GM04504 (cell line): ENCODE results near the gene FAM174C.

Experiments
- DNase-seq: peaks from one replicate; pipeline ENCODE4 v3.0.0-alpha.2; 2012; ENCODE audit warnings: low read depth

Gene FAM174C

DNA sequence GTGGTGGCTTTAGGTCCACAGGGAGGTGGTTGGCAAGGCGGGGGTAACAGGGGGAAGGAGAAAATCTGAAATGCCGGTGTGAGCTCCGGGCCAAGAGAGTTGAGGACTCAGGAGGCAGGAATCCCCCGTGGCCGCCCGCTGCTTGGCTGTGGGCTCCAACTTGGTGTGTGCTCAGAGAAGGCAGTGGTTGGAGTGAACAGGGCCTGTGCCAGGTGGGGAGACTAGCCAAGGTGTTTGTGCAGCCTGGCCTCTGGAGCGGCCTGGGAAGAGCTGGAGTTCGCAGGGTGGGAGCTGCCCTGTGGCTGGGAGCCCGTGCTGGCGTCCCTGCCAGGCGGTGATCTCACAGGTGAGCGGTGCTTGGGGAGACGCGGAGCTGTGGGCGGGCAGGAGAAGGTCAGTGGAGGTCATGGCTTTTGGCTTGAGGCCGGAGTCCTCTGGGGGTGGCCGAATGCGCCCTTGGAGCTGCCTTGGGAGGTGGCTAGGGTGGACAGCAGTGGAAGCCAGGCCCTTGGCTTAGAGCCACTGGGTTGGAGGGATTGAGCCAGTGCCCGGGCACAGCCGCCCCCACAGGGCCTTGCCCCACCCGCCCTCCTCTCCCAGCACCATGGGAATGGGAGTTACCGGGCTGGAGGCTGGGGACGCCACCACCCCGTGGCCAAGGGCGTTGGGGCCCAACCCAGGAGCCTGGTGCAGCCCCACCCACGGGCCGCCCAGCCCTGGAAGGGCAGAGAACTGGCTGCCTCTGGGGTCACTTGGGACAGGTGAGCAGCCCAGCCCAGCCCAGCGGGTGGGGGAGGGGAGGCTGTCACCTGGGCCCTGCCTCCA, 13.3 kb upstream of the FAM174C start:
- DNase-seq = no peak

DNA sequence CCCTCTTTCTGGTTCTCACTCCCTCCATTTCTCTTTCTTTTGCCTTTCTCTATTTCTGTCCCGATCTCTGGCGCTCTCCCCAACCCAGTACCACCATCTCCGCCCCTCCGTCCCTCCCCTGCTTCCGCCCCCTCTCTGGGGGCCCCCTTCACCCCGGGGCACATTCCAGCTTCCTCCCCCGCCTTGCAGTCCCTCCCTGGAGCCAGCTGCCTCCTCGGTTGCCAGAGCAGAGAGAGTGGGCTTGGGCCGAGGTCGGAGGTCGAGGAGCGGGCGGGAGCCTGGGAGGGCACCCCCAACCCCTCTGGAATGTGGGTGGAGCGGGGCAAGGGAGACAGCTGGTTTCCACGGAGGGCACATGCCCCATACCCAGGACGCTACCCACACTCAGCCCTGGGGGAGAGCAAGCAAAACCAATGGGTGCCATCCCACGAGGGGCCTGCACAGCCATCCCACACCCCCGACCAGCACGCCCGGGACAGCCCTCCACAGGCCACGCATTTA, 12.7 kb upstream of the FAM174C start:
- DNase-seq = no peak

DNA sequence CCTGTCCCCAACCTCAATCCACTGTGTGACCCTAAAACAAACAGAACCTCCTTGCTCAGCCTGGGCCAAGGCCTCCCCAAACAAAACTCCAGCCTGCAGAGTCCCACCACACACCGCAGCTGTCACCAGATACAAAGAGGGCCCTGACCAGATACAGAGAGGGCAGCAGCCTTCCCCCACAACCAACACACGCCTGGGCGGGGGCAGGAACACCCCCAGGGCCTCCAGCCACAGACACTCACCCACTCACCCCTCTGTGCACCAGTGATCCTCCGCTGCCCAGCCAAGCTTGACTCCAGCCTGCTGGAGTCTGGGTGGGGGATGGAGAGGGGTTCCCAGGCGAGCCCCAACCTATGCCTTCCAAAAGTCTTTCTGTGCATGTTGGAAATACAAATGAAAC, 12.1 kb upstream of the FAM174C start:
- no peak for DNase-seq

DNA sequence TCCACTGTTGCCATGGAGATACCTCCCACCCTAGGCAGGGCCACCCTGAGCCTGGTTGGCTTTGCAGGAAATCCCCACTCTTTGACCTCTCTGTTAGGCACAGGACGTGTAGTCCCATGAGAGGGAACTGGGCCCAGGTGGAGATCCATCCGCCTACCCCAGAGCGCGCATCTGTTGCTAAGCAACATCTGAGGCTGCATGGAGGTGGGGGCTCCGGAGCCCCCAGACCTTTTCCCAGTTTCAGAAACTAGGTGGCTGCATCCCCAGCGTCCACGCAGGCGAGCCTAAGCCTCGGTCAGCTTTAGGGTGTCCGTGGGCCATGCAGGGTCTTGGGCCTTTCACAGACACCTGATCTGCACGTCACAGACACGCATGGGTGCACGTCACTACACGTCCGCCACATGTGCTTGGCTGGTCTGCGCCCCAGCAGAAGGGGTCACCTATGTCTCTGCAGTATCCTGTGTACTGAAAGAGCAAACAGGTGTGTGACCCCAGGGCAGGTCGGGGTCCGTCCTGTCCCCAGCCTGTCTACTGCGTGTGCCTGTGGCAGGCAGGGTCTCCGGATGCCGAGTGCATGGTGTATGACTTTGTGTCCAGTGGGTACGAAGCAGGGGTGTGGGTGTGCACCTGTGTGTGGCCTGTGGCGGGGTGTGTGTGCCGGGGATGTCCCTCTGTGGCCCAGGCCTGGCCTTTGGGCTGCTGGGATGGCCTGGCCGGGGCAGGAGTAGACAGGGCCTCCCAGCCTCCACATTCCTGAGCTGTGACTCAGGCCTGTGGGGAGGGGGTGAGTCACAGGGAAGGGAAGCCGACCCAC, 10.3 kb upstream of the FAM174C start:
- peak; percentile 87 for DNase-seq

DNA sequence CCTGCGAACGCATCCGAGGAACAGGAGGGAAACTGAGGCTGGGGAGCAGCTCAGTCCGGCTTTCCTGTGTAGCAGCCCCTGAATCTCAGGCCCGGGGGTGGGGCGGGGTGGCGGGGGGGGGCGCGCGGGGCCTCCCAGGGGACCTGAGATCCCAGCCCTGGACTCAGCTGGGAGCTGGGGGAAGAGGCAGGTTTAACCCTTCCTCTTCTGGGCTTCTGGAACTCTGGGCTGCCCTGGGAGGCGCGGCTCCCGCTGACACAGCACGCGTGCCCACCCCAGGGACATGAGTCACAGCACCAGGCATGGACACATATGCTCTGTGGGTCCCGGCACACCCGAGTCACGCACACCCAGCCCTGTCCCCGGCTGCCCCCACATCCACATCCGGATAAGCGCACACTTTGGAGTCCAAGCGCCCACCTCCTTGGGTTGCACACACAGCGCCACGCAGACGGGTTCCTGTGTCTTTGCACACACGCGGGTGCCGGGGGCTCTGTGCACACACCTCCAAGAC, 9.7 kb upstream of the FAM174C start:
- DNase-seq = peak; percentile 84

DNA sequence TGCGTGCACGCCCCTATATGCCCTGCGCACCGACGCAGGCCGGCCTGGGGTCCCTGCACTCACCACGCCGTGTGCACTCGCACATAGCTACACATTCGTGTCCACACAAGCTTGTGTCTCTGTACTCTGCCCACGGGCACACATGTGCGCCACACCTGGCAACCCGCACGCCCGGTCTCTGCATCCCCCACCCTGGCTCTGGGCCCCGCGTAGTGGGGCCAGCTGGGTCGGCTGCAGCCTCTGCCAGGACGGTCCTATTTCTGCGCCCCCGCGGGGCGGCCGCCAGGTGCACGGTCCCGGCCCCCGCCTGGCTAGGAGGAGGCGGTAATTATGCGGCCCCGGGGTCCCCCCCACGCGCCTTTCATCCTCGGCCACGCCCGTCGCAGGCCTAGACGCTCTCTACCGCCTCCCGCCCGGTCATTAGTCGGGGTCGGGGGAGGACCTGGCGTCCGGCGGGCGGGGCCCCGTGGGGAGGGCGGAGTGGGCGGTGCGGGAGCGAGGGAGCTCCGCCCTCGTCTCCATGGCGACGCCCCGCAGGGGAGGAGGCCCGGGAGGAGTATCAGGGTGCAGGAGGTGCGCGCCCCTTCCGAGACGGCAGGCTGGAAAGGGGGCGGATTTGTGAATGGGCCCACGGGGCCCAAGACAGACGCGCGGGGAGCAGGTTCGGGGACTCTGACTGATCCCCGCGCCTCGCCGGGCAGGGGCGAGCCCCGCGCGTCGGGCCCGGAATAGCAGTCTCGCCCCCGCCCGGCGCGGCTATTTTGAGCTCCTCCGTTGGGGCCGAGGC, 9.0 kb upstream of the FAM174C start:
- peak; percentile 87 for DNase-seq

DNA sequence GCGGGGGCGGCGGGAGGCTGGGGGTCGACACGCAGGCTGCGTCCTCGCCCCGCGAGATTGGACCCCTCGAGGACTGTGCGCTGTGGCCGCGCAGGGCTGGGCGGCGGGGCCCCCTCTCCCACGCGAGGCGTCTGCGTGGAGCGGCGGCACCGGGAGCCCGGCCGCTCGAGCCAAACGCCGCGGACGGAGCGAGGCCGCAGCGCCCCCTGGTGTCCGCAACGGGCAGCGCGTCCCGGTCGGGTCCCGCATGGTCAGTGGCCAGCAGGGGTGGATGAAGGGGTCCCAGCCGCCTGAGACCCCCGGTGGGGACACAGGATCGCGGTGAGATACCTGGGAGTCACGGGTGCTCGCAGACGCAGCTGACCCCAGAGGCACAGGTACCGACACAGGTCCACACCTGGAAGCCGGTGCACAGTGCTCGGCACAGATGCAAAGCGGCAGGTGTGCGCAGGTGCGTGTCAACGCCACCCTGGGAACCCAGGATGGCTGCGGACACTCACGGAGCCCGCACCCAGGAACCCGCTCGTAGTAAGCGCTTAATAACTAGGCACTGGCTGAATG, 8.3 kb upstream of the FAM174C start:
- DNase-seq = no peak

DNA sequence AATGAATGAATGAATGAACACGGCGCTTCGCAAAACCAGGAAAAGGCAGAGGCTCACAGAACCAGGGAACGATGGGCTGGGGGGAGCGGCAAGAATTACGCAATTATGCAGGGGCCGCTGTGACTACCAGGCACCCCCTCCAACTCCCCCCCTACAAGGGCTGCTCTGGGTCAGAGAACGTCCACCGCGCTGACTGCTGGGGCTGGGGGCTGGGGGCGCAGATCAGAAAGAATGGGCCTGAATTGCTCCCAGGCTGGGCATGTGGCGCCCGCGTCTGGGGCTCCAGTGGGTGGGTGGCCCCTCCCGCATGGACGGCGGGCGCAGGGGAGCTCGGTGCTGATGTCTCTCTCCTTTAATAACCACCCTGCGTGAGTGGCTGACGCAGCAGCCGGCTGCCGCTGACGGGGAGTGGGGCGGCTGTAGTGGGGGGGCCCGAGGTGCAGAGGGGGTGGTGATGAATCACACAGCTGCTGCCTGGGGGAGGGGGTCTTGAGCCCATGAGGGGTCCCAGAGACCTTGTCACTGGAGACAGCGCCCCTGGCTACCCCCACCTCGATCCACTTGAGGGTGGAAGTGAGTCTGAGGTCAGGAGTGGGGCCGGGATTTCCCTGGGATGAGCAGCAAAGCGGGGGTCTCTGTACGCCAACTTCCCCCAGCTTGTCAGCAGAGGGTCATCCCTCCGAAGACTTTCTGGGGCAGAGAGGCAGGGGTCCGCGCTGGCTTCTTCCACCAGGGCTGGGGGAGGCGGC, 7.7 kb upstream of the FAM174C start:
- DNase-seq = no peak

DNA sequence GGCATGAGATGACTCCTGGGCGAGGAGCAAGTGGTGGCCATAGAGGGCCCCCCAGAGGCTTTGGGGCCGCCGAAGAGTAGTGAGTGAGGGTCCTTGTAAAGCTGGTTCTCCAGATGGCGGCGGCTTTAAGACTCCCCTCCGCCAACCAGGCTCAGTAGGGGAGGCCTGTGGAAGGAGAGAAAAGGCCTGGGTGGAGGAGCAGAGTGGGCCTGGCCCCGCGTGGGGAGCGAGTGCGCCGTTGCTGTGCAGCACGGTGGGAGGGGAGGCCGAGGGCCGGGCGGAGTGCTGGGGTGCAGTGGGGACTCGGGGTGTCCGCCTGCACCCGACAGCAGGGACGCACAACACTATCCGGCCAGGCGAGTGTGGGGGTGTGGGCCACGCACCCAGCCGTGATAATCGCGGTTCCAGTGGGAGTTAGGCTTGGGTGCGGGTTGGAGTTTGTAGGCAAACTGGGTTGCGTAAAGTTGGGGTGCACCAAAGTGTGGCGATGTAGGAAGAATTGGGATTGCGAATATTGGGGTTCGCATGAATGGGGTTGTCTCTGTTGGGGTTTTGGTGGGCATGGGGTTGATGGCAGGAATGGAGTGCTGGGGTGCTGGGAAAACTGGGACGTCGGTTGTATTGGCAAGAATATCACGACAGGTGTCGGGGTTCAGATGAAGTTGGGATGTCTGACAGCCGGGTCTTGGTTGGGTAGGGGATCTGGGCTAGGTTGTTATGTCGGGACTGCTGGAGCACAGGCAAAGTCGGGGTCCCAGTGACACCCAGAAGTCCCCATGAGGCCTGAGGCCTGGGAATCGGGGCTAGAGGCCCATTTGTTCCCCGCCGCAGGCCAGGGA, 6.9 kb upstream of the FAM174C start:
- DNase-seq = no peak

DNA sequence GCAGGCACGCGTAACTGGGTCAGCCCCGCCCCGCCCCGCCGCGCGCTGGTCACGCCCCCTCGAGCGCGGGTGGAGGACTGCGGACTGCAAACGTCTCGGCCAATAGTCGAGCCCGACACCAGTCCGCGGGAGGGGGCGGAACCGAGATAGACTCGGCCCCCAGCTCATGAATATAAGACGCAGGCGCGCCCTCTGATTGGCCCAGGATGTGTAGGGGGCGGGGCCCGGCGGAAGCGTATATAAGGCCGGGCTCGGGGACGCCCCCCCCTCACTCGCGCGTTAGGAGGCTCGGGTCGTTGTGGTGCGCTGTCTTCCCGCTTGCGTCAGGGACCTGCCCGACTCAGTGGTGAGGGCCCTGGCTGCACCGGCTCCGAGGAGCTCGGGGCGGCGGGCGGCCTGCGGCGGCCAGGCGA, 6.3 kb upstream of the FAM174C start, which contains the start of gene CIRBP:
Gene CIRBP (plus strand): TSS at position 268 of the 413 bp plus-strand sequence. CDS start 1,602 bp downstream, outside the sequence.
- peak; percentile 97 for DNase-seq

DNA sequence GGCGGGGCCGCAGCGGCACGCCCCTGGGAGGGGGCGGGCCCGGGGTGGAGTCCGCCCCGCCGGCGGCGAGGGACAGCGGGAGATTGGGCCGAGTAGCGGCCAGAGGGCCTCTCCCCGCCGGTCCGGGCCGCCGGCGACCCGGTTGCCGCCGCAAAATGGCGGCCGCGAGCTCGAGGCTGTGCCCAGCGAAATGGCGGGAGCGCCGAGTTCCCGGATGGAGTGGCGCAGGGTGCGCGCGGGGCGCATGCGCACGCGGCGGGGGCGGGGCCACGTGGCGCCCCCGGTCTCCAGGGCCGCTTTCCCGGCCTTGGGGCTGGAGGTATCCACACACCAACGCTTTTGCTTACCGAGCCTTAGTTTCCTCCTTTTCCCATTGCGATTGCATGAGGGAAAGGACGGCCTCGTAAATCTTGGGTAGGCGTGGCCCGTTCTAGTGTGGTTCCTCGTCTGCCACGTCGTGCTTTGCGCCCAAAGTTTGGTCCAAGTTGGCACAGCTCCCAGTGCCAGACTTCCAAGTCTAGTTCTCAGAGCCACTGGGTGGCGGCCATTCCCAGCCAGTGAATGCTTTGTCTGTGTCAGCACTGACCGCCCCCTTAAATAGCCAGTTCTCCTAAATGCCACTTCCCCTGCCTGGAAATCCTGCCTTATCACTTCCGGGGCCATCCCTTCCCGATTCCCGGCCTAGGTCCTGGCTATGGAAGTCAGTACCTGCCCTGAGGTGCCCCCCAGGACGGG, 5.7 kb upstream of the FAM174C start:
- peak; percentile 72 for DNase-seq

DNA sequence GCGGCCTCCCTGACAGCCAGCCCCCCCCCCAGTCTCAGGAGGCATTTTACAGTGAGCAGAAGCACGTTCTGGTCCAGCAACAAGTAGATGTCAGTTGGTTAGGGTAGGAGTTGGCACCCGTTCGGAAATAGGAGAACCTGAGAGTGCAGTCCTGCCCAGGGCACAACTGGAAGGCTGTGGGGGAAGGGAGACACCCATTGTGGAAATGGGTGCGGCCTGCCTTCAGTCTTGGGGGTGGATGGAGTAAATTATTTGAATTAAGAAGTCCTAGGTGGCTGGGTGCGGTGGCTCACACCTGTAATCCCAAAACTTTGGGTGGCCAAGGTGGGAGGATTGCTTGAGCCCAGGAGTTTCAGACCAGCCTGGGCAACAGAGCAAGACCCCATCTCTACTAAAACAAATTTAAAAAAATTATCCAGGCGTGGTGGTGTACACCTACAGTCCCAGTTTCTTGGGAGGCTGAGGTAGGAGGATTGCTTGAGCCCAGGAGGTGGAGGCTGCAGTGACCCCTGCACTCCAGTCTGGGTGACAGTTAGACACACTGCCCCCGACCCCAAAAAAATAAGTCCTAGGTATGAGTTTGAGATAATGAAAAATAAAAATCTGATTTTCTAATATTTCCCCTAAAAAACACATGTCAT, 5.0 kb upstream of the FAM174C start:
- no peak for DNase-seq

DNA sequence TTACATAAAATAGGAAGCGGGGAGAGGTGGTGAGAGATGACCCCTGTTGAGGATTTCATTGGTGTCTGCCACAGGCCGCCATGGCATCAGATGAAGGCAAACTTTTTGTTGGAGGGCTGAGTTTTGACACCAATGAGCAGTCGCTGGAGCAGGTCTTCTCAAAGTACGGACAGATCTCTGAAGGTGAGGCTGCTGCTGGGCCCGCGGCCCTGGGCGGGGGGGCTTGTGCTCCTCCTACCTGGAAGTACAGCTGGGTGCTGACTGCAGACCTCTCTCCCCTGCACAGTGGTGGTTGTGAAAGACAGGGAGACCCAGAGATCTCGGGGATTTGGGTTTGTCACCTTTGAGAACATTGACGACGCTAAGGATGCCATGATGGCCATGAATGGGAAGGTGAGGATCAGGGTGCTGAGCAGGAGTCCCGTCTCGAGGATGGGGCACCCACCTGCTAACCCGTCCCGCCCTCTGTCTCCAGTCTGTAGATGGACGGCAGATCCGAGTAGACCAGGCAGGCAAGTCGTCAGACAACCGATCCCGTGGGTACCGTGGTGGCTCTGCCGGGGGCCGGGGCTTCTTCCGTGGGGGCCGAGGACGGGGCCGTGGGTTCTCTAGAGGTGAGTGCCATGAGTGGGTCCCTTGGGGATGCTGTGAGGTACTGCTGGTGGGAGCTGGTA, 4.3 kb upstream of the FAM174C start:
- DNase-seq = no peak

DNA sequence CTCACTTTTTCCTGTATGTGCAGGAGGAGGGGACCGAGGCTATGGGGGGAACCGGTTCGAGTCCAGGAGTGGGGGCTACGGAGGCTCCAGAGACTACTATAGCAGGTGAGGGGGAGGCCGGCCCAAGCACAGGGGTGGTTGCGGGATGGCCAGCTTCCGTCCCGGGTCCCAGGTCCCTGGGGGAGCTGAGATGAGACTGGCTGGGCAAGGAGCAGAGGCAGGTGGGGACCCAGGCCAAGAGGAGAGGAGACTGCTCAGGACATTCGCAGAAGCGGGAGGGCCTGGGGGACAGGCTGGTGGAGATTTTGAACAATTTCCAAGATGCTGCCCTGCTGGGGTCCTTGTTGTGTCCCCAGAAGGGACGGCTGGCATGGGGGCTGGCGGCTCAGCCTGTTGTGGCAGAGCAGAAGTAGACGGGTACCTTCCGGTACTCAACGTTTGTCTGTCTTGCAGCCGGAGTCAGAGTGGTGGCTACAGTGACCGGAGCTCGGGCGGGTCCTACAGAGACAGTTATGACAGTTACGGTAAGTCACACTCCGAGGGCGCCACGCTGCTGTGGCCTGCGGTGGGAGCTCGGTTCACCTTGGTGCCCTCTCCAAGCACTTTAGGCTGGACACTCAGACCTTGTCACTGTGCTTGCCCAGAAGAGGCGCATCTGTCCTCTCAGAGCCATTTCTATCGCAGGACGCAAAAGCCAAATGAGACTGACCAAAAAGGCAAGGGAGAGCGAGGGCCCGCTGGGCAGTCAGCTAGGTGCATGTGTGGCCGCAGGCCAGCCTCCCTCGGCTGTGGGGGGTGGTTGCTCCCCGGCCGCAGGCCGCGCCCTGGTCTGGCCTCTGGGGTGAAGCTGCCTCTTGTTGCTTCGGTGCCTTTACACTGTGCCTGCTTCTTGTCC, 3.6 kb upstream of the FAM174C start:
- DNase-seq = no peak

DNA sequence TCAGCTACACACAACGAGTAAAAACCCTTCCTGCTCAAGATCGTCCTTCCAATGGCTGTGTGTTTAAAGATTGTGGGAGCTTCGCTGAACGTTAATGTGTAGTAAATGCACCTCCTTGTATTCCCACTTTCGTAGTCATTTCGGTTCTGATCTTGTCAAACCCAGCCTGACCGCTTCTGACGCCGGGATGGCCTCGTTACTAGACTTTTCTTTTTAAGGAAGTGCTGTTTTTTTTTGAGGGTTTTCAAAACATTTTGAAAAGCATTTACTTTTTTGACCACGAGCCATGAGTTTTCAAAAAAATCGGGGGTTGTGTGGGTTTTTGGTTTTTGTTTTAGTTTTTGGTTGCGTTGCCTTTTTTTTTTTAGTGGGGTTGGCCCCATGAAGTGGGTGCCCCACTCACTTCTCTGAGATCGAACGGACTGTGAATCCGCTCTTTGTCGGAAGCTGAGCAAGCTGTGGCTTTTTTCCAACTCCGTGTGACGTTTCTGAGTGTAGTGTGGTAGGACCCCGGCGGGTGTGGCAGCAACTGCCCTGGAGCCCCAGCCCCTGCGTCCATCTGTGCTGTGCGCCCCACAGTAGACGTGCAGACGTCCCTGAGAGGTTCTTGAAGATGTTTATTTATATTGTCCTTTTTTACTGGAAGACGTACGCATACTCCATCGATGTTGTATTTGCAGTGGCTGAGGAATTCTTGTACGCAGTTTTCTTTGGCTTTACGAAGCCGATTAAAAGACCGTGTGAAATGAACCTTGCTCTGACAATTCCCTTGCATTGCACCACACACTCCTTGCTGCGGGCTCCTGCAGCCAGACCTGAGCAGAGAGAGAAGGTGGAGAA, 2.7 kb upstream of the FAM174C start:
- no peak for DNase-seq
